ENCODE data around the gene OOSP3. TPM values are rescaled to one million over a fixed set of nuclear protein-coding genes. Genes with fewer than 3 reads are reported as not detected.

OOSP3 gene
- total RNA-seq, 2 experiments from 2014 or later: not detected

DNA sequence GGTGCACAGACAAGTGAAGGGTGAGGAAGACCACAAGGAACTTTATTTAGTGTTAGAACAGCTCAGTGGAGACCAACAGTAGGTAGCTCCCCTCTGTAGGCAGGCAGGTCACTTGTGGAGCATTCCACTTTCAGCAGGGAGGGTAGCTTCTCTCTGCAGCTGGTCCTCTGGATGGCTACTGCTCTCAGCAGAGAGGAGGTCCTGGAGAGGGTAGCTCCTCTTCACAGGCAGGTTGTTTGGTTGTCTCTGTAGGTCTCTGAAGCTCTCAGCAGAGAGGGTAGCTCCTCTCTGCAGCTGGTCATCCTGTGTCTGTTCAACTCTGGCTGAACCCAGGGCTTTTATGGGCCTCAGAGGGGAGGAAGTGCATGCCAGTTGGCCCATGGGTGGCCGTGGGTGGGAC is 53.1 kb downstream of the OOSP3 start:
- CTCF ChIA-PET: no interaction called here
- no peak for DNase-seq
- intact Hi-C loops (cut with micrococcal nuclease): no loop called here
- peaks cover 18% of the 10 kb centered on the region for H3K9me3 Mint-ChIP-seq
- no peaks in the 10 kb centered on the region for H3K4me1 Mint-ChIP-seq (ENCODE audit: low read depth)
- peaks cover 3% of the 10 kb centered on the region for H3K27me3 Mint-ChIP-seq (ENCODE audit: low read depth)
- no peak overlapping the region for H3K4me3 Mint-ChIP-seq
- no peak overlapping the region for H3K27ac Mint-ChIP-seq
- peaks cover 3% of the 10 kb centered on the region for H3K36me3 Mint-ChIP-seq (ENCODE audit: low read depth)

DNA sequence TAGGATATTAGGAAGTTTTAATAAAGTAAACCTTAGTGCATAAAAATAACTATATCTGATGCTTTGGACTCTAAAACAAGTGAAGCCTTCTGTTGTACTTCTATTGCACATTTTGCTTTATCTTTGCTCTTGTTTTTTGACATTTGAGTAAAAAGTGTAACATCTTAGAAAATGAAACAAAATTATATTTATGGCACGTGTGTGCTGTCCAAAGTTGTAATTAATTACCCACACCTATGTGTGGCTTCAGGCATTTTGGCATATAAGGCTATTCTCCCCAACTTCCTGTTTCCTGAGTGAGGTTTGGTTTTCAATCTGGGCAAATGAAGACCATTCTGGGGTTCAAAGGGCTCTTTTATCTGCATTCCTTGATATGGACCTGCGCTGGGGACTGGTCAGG is 59.5 kb downstream of the OOSP3 start, which contains the start of gene OOSP1:
Gene OOSP1 (plus strand): TSS at position 301 of the 400 bp plus-strand sequence. CDS start 23 bp downstream, at position 324.
- no peaks in the 10 kb centered on the region for H3K9me3 Mint-ChIP-seq
- H3K4me3 Mint-ChIP-seq: no peak within 1 kb of the TSS
- no peaks in the 10 kb centered on the region for H3K4me1 Mint-ChIP-seq (ENCODE audit: low read depth)
- H3K27ac Mint-ChIP-seq: no peak within 1 kb of the TSS
- no peak for DNase-seq
- peaks cover 19% of the 10 kb centered on the region for H3K27me3 Mint-ChIP-seq (ENCODE audit: low read depth)
- CTCF ChIA-PET: no interaction called here
- intact Hi-C loops (cut with micrococcal nuclease): no loop called here
- no peaks in the 10 kb centered on the region for H3K36me3 Mint-ChIP-seq (ENCODE audit: low read depth)

DNA sequence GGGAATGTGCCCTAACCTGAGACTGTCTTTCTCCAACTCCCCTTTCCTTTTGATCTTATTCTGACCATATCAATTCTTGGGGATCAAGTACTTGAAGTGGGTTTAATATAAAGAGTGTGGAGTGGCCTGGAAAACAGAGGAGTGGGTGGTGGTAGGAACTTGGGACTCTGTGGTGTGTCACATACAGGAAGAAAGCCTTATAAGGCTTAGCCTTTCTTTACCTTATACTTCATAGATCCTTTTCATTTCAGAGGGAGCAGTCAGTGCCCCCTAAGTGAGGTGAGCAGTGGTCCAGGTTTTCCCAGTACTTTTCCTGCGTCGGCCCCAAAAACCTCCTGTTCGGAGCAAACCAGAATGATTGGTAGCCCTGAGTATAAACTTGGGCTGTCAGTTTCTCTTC is 60.1 kb downstream of the OOSP3 start:
- DNase-seq: no peak
- no peak overlapping the region for H3K4me3 Mint-ChIP-seq
- no peaks in the 10 kb centered on the region for H3K9me3 Mint-ChIP-seq
- H3K4me1 Mint-ChIP-seq (ENCODE audit: low read depth): no peaks in the 10 kb centered on the region
- CTCF ChIA-PET: no interaction called here
- no peaks in the 10 kb centered on the region for H3K36me3 Mint-ChIP-seq (ENCODE audit: low read depth)
- intact Hi-C loops (cut with micrococcal nuclease): no loop called here
- no peak overlapping the region for H3K27ac Mint-ChIP-seq
- peaks cover 19% of the 10 kb centered on the region for H3K27me3 Mint-ChIP-seq (ENCODE audit: low read depth)

DNA sequence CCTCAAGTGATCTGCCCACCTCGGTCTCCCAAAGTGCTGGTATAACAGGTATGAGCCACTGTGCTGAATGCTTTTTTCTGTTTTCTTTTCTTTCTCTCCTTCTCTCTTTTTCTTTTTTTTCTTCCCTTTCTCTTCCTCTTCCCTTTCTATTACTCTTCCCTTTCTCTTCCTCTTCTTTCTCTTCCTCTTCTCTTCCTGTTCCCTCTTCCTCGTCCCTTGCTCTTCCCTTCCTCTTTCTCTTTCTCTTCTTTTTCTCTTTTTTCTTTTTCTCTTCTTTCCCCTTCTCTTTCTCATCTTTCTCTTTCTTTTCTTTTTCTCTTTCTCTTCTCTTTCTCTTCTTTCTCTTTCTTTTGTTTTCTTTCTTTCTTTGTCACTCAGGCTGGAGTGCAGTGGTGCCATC is 60.9 kb downstream of the OOSP3 start:
- Mint-ChIP-seq H3K4me3 (no peak overlapping the region), H3K4me1 (ENCODE audit: low read depth) (no peaks in the 10 kb centered on the region), H3K27ac (no peak overlapping the region), H3K27me3 (ENCODE audit: low read depth) (peaks cover 15% of the 10 kb centered on the region), H3K36me3 (ENCODE audit: low read depth) (no peaks in the 10 kb centered on the region), H3K9me3 (no peaks in the 10 kb centered on the region)
- DNase-seq: no peak
- CTCF ChIA-PET: no interaction called here
- intact Hi-C loops (cut with micrococcal nuclease): no loop called here

DNA sequence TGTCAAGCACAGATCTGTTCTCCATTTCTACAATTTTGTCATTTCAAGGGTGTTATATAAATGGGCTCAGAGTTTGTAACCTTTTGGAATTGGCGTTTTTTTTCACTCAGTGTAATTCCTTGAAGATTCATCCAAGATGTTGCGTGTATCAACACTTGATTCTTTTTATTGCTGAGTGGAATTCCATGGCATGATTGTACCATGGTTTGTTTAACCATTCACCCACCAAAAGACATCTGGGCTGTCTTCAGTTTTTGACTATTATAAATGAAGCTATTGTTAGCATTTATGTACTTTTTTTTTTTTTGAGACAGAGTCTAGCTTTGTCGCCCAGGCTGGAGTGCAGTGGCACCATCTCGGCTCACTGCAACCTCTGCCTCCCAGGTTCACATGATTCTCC is 62.5 kb downstream of the OOSP3 start:
- H3K36me3 Mint-ChIP-seq (ENCODE audit: low read depth): no peaks in the 10 kb centered on the region
- CTCF ChIA-PET: no interaction called here
- DNase-seq: no peak
- H3K27ac Mint-ChIP-seq: no peak overlapping the region
- no peaks in the 10 kb centered on the region for H3K4me1 Mint-ChIP-seq (ENCODE audit: low read depth)
- H3K27me3 Mint-ChIP-seq (ENCODE audit: low read depth): peaks cover 23% of the 10 kb centered on the region
- intact Hi-C loops (cut with micrococcal nuclease): no loop called here
- no peaks in the 10 kb centered on the region for H3K9me3 Mint-ChIP-seq
- no peak overlapping the region for H3K4me3 Mint-ChIP-seq

DNA sequence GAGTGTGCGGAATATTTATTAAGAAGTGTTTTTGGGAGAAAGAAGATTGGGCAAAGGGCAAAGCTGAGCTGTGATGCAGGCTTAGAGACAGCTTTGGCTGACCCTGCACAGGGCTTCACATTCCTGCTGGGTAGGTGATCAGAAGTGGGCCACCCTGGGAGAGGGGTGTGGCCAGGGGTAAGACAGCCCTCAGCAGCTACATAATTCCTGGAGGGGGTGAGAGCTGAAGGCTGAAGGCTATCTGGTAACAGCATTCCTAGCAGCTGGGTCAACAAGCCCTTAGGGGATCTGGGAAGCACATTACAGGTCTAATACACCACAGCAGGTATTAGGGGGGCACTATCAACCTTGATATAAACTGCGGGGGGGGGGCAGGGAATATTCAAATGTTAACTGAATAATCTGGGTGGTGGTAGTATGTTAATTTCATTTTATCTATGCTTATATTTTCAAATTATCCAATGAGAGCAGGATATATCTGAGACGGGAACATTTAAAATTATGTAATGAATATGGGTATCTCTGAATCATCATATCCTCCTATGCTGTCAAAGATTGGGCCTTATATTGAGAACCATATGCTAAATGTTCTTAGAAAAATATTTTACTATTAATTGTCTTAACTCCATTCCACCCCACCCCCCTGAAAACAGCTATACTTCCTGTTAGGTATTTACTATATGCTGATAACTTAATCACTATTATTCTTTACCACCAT is 65.6 kb downstream of the OOSP3 start:
- CTCF ChIA-PET: no interaction called here
- intact Hi-C loops (cut with micrococcal nuclease): no loop called here

DNA sequence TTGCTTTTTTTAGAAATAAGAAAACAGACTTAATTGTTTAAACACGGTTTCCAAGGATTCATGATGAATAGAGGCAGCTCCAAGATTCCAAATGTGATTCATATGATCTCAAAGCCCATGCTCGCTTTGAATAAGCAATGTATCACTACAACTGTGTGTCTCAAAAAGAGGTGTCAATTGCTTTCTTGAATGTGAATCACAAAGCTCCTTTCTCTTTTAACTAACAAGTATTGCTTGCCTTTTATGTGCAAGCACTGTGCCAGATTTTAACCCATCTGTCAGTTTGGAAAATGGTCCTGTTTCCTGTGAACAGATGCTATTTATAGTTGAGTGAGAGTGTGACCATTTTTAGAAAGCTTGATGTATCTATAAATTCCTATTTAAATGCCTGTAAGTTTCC is 66.1 kb downstream of the OOSP3 start:
- CTCF ChIA-PET: no interaction called here
- intact Hi-C loops (cut with micrococcal nuclease): no loop called here
- no peaks in the 10 kb centered on the region for H3K9me3 Mint-ChIP-seq
- H3K27ac Mint-ChIP-seq: no peak overlapping the region
- no peaks in the 10 kb centered on the region for H3K36me3 Mint-ChIP-seq (ENCODE audit: low read depth)
- H3K27me3 Mint-ChIP-seq (ENCODE audit: low read depth): peaks cover 30% of the 10 kb centered on the region
- no peak for DNase-seq
- no peaks in the 10 kb centered on the region for H3K4me1 Mint-ChIP-seq (ENCODE audit: low read depth)
- no peak overlapping the region for H3K4me3 Mint-ChIP-seq

More for the DNA sequence above, 65.6 kb downstream of the OOSP3 start:
- Mint-ChIP-seq H3K36me3 (ENCODE audit: low read depth) (no peaks in the 10 kb centered on the region), H3K4me1 (ENCODE audit: low read depth) (no peaks in the 10 kb centered on the region), H3K4me3 (no peak overlapping the region), H3K27ac (no peak overlapping the region), H3K27me3 (ENCODE audit: low read depth) (peaks cover 30% of the 10 kb centered on the region), H3K9me3 (no peaks in the 10 kb centered on the region)
- DNase-seq: no peak

Other genes starting within 250 kb of the OOSP3 start
- 10 to 100 TPM; 56.7 to 56.8 TPM for gene PATL1, start 209.7 kb upstream of the OOSP3 start, total RNA-seq
- not detected for gene OR10V1, start 164.9 kb upstream of the OOSP3 start, total RNA-seq
- 1 to 10 TPM; 5.4 to 5.5 TPM for gene STX3, start 123.4 kb upstream of the OOSP3 start, total RNA-seq
- gene MRPL16, start 68.0 kb upstream of the OOSP3 start, total RNA-seq: 10 to 100 TPM; 59.5 to 63.2 TPM
- gene CBLIF, start 33.3 kb upstream of the OOSP3 start, total RNA-seq: not detected
- not detected for gene TCN1, start 12.3 kb upstream of the OOSP3 start, total RNA-seq
- gene OOSP1, start 59.6 kb downstream of the OOSP3 start, total RNA-seq: not detected
- gene OOSP4A, start 85.3 kb downstream of the OOSP3 start, total RNA-seq: not detected
- not detected for gene OOSP4B, start 138.4 kb downstream of the OOSP3 start, total RNA-seq
- gene OOSP2, start 161.6 kb downstream of the OOSP3 start, total RNA-seq: not detected
- not detected for gene MS4A3, start 177.9 kb downstream of the OOSP3 start, total RNA-seq
- not detected for gene MS4A2, start 209.9 kb downstream of the OOSP3 start, total RNA-seq

All from activated naive CD4-positive, alpha-beta T cell treated with anti-CD3 and anti-CD28 coated beads for 36 hours (primary cell).